Measurements from ENCODE around the gene CHTOP. TPM values are rescaled to one million over a fixed set of nuclear protein-coding genes. Genes with fewer than 3 reads are reported as not detected.
"Not testable (repeated sequence)": the region's sequence is repeated elsewhere in the genome, so short reads cannot be mapped to it uniquely, and the experiment has no call there.

Gene CHTOP
- total RNA-seq, 2 experiments from 2014 or later: 88.2 to 91.3 TPM

GRCh38 chr1:153670859-153671627, 37.2 kb downstream of the CHTOP start, which contains the start of gene ILF2:
Gene ILF2, minus strand, starts transcription at chr1:153670993. Its CDS starts 71 bp downstream, at chr1:153670922.
- intact Hi-C loops (cut with micrococcal nuclease): loop anchor here (1.0 to 10.0 kb wide), 17 partner anchors 13 to 602 kb away; partner anchors contain the start of genes CHTOP, HAX1, INTS3 and NUP210L
- H3K27ac Mint-ChIP-seq: no peak within 1 kb of the TSS
- CTCF ChIA-PET: interaction anchor here (0.6 to 1.6 kb wide), 8 partner anchors 28 to 487 kb away, joined by 3 to 9 read pairs (median 3); partner anchors contain the start of gene RAB13
- H3K4me1 Mint-ChIP-seq (ENCODE audit: low read depth): peaks cover 36% of the 10 kb centered on the region
- H3K36me3 Mint-ChIP-seq (ENCODE audit: low read depth): peaks cover 43% of the 10 kb centered on the region
- no peak within 1 kb of the TSS for H3K4me3 Mint-ChIP-seq
- peak; percentile 99 for DNase-seq
- no peaks in the 10 kb centered on the region for H3K27me3 Mint-ChIP-seq (ENCODE audit: low read depth)
- no peaks in the 10 kb centered on the region for H3K9me3 Mint-ChIP-seq

GRCh38 chr1:153671628-153672353, 37.9 kb downstream of the CHTOP start:
- CTCF ChIA-PET: interaction anchor here (0.6 to 1.6 kb wide), 20 partner anchors 29 to 487 kb away, joined by 3 to 10 read pairs (median 3); partner anchors contain the start of genes RAB13 and SLC27A3
- H3K27ac Mint-ChIP-seq: not testable (repeated sequence)
- H3K36me3 Mint-ChIP-seq (ENCODE audit: low read depth): peaks cover 36% of the 10 kb centered on the region

GRCh38 chr1:153673511-153673910, 39.6 kb downstream of the CHTOP start:
- Mint-ChIP-seq H3K9me3 (no peaks in the 10 kb centered on the region), H3K4me1 (ENCODE audit: low read depth) (peaks cover 33% of the 10 kb centered on the region), H3K4me3 (peak overlapping the region; percentile 52), H3K27me3 (ENCODE audit: low read depth) (peaks cover 14% of the 10 kb centered on the region), H3K36me3 (ENCODE audit: low read depth) (peaks cover 19% of the 10 kb centered on the region), H3K27ac (no peak overlapping the region)
- CTCF ChIA-PET: no interaction called here
- no peak for DNase-seq
- intact Hi-C loops (cut with micrococcal nuclease): loop anchor here (5.0 to 10.0 kb wide), 2 partner anchors 289 to 481 kb away; partner anchors contain the start of genes NUP210L and SLC39A1

More at GRCh38 chr1:153671628-153672353, 37.9 kb downstream of the CHTOP start:
- H3K4me1 Mint-ChIP-seq (ENCODE audit: low read depth): peaks cover 36% of the 10 kb centered on the region
- H3K4me3 Mint-ChIP-seq; H3K27me3 Mint-ChIP-seq (ENCODE audit: low read depth); H3K9me3 Mint-ChIP-seq: not testable (repeated sequence)
- DNase-seq: peak; percentile 74
- intact Hi-C loops (cut with micrococcal nuclease): loop anchor here (1.0 to 10.0 kb wide), 17 partner anchors 13 to 601 kb away; partner anchors contain the start of genes CHTOP, HAX1, INTS3 and NUP210L

GRCh38 chr1:153677718-153678518, 44.1 kb downstream of the CHTOP start:
- CTCF ChIA-PET: interaction anchor here (0.6 to 5.7 kb wide), 13 partner anchors 10 to 308 kb away, joined by 3 to 52 read pairs (median 4); partner anchors contain the start of genes RAB13 and SNAPIN
- H3K36me3 Mint-ChIP-seq (ENCODE audit: low read depth): no peaks in the 10 kb centered on the region
- no peaks in the 10 kb centered on the region for H3K9me3 Mint-ChIP-seq
- H3K4me3 Mint-ChIP-seq: peak overlapping the region; percentile 71
- no peak overlapping the region for H3K27ac Mint-ChIP-seq
- H3K4me1 Mint-ChIP-seq (ENCODE audit: low read depth): peaks cover 20% of the 10 kb centered on the region
- peaks cover 31% of the 10 kb centered on the region for H3K27me3 Mint-ChIP-seq (ENCODE audit: low read depth)
- intact Hi-C loops (cut with micrococcal nuclease): loop anchor here (1.0 to 10.0 kb wide), 5 partner anchors 71 to 477 kb away; partner anchors contain the start of genes NUP210L and RAB13
- DNase-seq: peak; percentile 63

GRCh38 chr1:153678519-153679336, 44.9 kb downstream of the CHTOP start, which contains the start of gene NPR1:
Gene NPR1, plus strand, starts transcription at chr1:153678688. Its CDS starts 421 bp downstream, at chr1:153679109.
- Mint-ChIP-seq H3K4me3 (peak within 1 kb of the TSS; percentile 71), H3K27ac (no peak within 1 kb of the TSS), H3K36me3 (ENCODE audit: low read depth) (no peaks in the 10 kb centered on the region), H3K9me3 (no peaks in the 10 kb centered on the region), H3K4me1 (ENCODE audit: low read depth) (peaks cover 18% of the 10 kb centered on the region), H3K27me3 (ENCODE audit: low read depth) (peaks cover 31% of the 10 kb centered on the region)
- CTCF ChIA-PET: interaction anchor here (0.6 to 5.7 kb wide), 11 partner anchors 33 to 1647 kb away, joined by 3 to 52 read pairs (median 3); partner anchors contain the start of genes RAB13 and SLC27A3
- intact Hi-C loops (cut with micrococcal nuclease): loop anchor here (5.0 to 10.0 kb wide), 2 partner anchors 119 to 476 kb away; partner anchors contain the start of gene NUP210L
- DNase-seq: peak; percentile 40

- no peaks in the 10 kb centered on the region for H3K36me3 Mint-ChIP-seq (ENCODE audit: low read depth)
- no peak for DNase-seq
- intact Hi-C loops (cut with micrococcal nuclease): loop anchor here (5.0 to 10.0 kb wide), 2 partner anchors 118 to 475 kb away; partner anchors contain the start of gene NUP210L
- no peak overlapping the region for H3K27ac Mint-ChIP-seq
- H3K9me3 Mint-ChIP-seq: no peaks in the 10 kb centered on the region
- CTCF ChIA-PET: interaction anchor here (0.7 to 5.7 kb wide), 4 partner anchors 55 to 1648 kb away, joined by 3 to 52 read pairs (median 3); partner anchors contain the start of gene SLC27A3
- peaks cover 18% of the 10 kb centered on the region for H3K4me1 Mint-ChIP-seq (ENCODE audit: low read depth)
- H3K27me3 Mint-ChIP-seq (ENCODE audit: low read depth): peaks cover 31% of the 10 kb centered on the region
- H3K4me3 Mint-ChIP-seq: peak overlapping the region; percentile 37
Observed at GRCh38 chr1:153679337-153680119, 45.7 kb downstream of the CHTOP start.

- CTCF ChIA-PET: interaction anchor here (1.3 to 5.7 kb wide), 2 partner anchors 54 to 71 kb away, joined by 3 to 52 read pairs; no protein-coding TSS in a partner anchor
- intact Hi-C loops (cut with micrococcal nuclease): no loop called here
- H3K27ac Mint-ChIP-seq: no peak overlapping the region
Observed at GRCh38 chr1:153680120-153680403, 46.2 kb downstream of the CHTOP start.

GRCh38 chr1:153682730-153683129, 48.9 kb downstream of the CHTOP start:
- Mint-ChIP-seq H3K27ac (no peak overlapping the region), H3K9me3 (no peaks in the 10 kb centered on the region), H3K36me3 (ENCODE audit: low read depth) (no peaks in the 10 kb centered on the region), H3K27me3 (ENCODE audit: low read depth) (peaks cover 27% of the 10 kb centered on the region), H3K4me1 (ENCODE audit: low read depth) (peaks cover 15% of the 10 kb centered on the region), H3K4me3 (no peak overlapping the region)
- no peak for DNase-seq
- CTCF ChIA-PET: no interaction called here
- intact Hi-C loops (cut with micrococcal nuclease): no loop called here

More at GRCh38 chr1:153680120-153680403, 46.2 kb downstream of the CHTOP start:
- DNase-seq: no peak
- H3K27me3 Mint-ChIP-seq (ENCODE audit: low read depth): peaks cover 31% of the 10 kb centered on the region
- H3K36me3 Mint-ChIP-seq (ENCODE audit: low read depth): no peaks in the 10 kb centered on the region
- peaks cover 18% of the 10 kb centered on the region for H3K4me1 Mint-ChIP-seq (ENCODE audit: low read depth)
- no peaks in the 10 kb centered on the region for H3K9me3 Mint-ChIP-seq
- H3K4me3 Mint-ChIP-seq: no peak overlapping the region

GRCh38 chr1:153683854-153684253, 50.0 kb downstream of the CHTOP start:
- Mint-ChIP-seq H3K4me3 (no peak overlapping the region), H3K27ac (no peak overlapping the region), H3K9me3 (no peaks in the 10 kb centered on the region), H3K27me3 (ENCODE audit: low read depth) (peaks cover 16% of the 10 kb centered on the region), H3K36me3 (ENCODE audit: low read depth) (no peaks in the 10 kb centered on the region), H3K4me1 (ENCODE audit: low read depth) (peaks cover 5% of the 10 kb centered on the region)
- no peak for DNase-seq
- CTCF ChIA-PET: no interaction called here
- intact Hi-C loops (cut with micrococcal nuclease): no loop called here

GRCh38 chr1:153684892-153685291, 51.0 kb downstream of the CHTOP start:
- Mint-ChIP-seq H3K27ac (no peak overlapping the region), H3K9me3 (no peaks in the 10 kb centered on the region), H3K4me3 (no peak overlapping the region), H3K4me1 (ENCODE audit: low read depth) (peaks cover under 1% of the 10 kb centered on the region), H3K27me3 (ENCODE audit: low read depth) (peaks cover 12% of the 10 kb centered on the region), H3K36me3 (ENCODE audit: low read depth) (no peaks in the 10 kb centered on the region)
- no peak for DNase-seq
- intact Hi-C loops (cut with micrococcal nuclease): no loop called here
- CTCF ChIA-PET: no interaction called here

Measured in activated naive CD4-positive, alpha-beta T cell treated with anti-CD3 and anti-CD28 coated beads for 36 hours (primary cell).